ENCODE measurements around the gene NELL1.

NELL1 gene

GRCh38 chr11:21485006-21485405 lies 815.6 kb downstream of the NELL1 start:
- H3K4me3 ChIP-seq (ENCODE audit: low read depth, low read length) = no peak overlapping the region
- no peaks in the 10 kb centered on the region for H3K4me1 ChIP-seq (ENCODE audit: control insufficient read depth, insufficient read depth, low read length, unreplicated experiment)
- no peaks in the 10 kb centered on the region for H3K27me3 ChIP-seq (ENCODE audit: insufficient read depth, low read length)
- H2AFZ ChIP-seq (ENCODE audit: low read length, unreplicated experiment) = no peak overlapping the region
- H3K79me2 ChIP-seq (ENCODE audit: control insufficient read depth, insufficient read depth, low read length, unreplicated experiment) = no peaks in the 10 kb centered on the region
- H3K27ac ChIP-seq (ENCODE audit: low read depth, low read length) = no peak overlapping the region
- H3K36me3 ChIP-seq (ENCODE audit: insufficient read depth, low read length) = no peaks in the 10 kb centered on the region

- no peaks in the 10 kb centered on the region for H3K4me1 ChIP-seq (ENCODE audit: control insufficient read depth, insufficient read depth, low read length, unreplicated experiment)
- no peak overlapping the region for H3K27ac ChIP-seq (ENCODE audit: low read depth, low read length)
- H3K27me3 ChIP-seq (ENCODE audit: insufficient read depth, low read length) = no peaks in the 10 kb centered on the region
- H2AFZ ChIP-seq (ENCODE audit: low read length, unreplicated experiment) = no peak overlapping the region
- no peak overlapping the region for H3K4me3 ChIP-seq (ENCODE audit: low read depth, low read length)
- no peaks in the 10 kb centered on the region for H3K36me3 ChIP-seq (ENCODE audit: insufficient read depth, low read length)
- no peaks in the 10 kb centered on the region for H3K79me2 ChIP-seq (ENCODE audit: control insufficient read depth, insufficient read depth, low read length, unreplicated experiment)
Measured at GRCh38 chr11:21485426-21485825, 816.0 kb downstream of the NELL1 start.

GRCh38 chr11:21489416-21490115 lies 820.2 kb downstream of the NELL1 start:
- no peak overlapping the region for H3K27ac ChIP-seq (ENCODE audit: low read depth, low read length)
- H3K36me3 ChIP-seq (ENCODE audit: insufficient read depth, low read length) = no peaks in the 10 kb centered on the region
- H3K4me3 ChIP-seq (ENCODE audit: low read depth, low read length) = no peak overlapping the region
- H2AFZ ChIP-seq (ENCODE audit: low read length, unreplicated experiment) = no peak overlapping the region
- H3K79me2 ChIP-seq (ENCODE audit: control insufficient read depth, insufficient read depth, low read length, unreplicated experiment) = no peaks in the 10 kb centered on the region
- H3K4me1 ChIP-seq (ENCODE audit: control insufficient read depth, insufficient read depth, low read length, unreplicated experiment) = no peaks in the 10 kb centered on the region
- no peaks in the 10 kb centered on the region for H3K27me3 ChIP-seq (ENCODE audit: insufficient read depth, low read length)

- Histone ChIP-seq H3K79me2 (ENCODE audit: control insufficient read depth, insufficient read depth, low read length, unreplicated experiment) (no peaks in the 10 kb centered on the region), H3K27me3 (ENCODE audit: insufficient read depth, low read length) (no peaks in the 10 kb centered on the region), H3K36me3 (ENCODE audit: insufficient read depth, low read length) (no peaks in the 10 kb centered on the region), H2AFZ (ENCODE audit: low read length, unreplicated experiment) (no peak overlapping the region), H3K4me3 (ENCODE audit: low read depth, low read length) (no peak overlapping the region), H3K27ac (ENCODE audit: low read depth, low read length) (no peak overlapping the region), H3K4me1 (ENCODE audit: control insufficient read depth, insufficient read depth, low read length, unreplicated experiment) (no peaks in the 10 kb centered on the region)
Measured at GRCh38 chr11:21492931-21493330, 823.5 kb downstream of the NELL1 start.

- no peak overlapping the region for H3K4me3 ChIP-seq (ENCODE audit: low read depth, low read length)
- H3K27ac ChIP-seq (ENCODE audit: low read depth, low read length) = no peak overlapping the region
- no peaks in the 10 kb centered on the region for H3K27me3 ChIP-seq (ENCODE audit: insufficient read depth, low read length)
- no peaks in the 10 kb centered on the region for H3K4me1 ChIP-seq (ENCODE audit: control insufficient read depth, insufficient read depth, low read length, unreplicated experiment)
- no peaks in the 10 kb centered on the region for H3K36me3 ChIP-seq (ENCODE audit: insufficient read depth, low read length)
- no peak overlapping the region for H2AFZ ChIP-seq (ENCODE audit: low read length, unreplicated experiment)
- no peaks in the 10 kb centered on the region for H3K79me2 ChIP-seq (ENCODE audit: control insufficient read depth, insufficient read depth, low read length, unreplicated experiment)
Measured at GRCh38 chr11:21494946-21495345, 825.6 kb downstream of the NELL1 start.

- Histone ChIP-seq H3K27me3 (ENCODE audit: insufficient read depth, low read length) (no peaks in the 10 kb centered on the region), H3K36me3 (ENCODE audit: insufficient read depth, low read length) (no peaks in the 10 kb centered on the region), H3K79me2 (ENCODE audit: control insufficient read depth, insufficient read depth, low read length, unreplicated experiment) (no peaks in the 10 kb centered on the region), H3K27ac (ENCODE audit: low read depth, low read length) (no peak overlapping the region), H2AFZ (ENCODE audit: low read length, unreplicated experiment) (no peak overlapping the region), H3K4me1 (ENCODE audit: control insufficient read depth, insufficient read depth, low read length, unreplicated experiment) (no peaks in the 10 kb centered on the region), H3K4me3 (ENCODE audit: low read depth, low read length) (no peak overlapping the region)
Measured at GRCh38 chr11:21495879-21496278, 826.5 kb downstream of the NELL1 start.

GRCh38 chr11:21501245-21501644 lies 831.9 kb downstream of the NELL1 start:
- H3K4me1 ChIP-seq (ENCODE audit: control insufficient read depth, insufficient read depth, low read length, unreplicated experiment) = no peaks in the 10 kb centered on the region
- no peaks in the 10 kb centered on the region for H3K27me3 ChIP-seq (ENCODE audit: insufficient read depth, low read length)

GRCh38 chr11:21505070-21505469 lies 835.7 kb downstream of the NELL1 start:
- Histone ChIP-seq H3K4me3 (ENCODE audit: low read depth, low read length) (no peak overlapping the region), H2AFZ (ENCODE audit: low read length, unreplicated experiment) (no peak overlapping the region), H3K27ac (ENCODE audit: low read depth, low read length) (no peak overlapping the region)

More at GRCh38 chr11:21501245-21501644, 831.9 kb downstream of the NELL1 start:
- Histone ChIP-seq H3K27ac (ENCODE audit: low read depth, low read length) (no peak overlapping the region), H3K4me3 (ENCODE audit: low read depth, low read length) (no peak overlapping the region), H2AFZ (ENCODE audit: low read length, unreplicated experiment) (no peak overlapping the region), H3K79me2 (ENCODE audit: control insufficient read depth, insufficient read depth, low read length, unreplicated experiment) (no peaks in the 10 kb centered on the region), H3K36me3 (ENCODE audit: insufficient read depth, low read length) (no peaks in the 10 kb centered on the region)

GRCh38 chr11:21511835-21512440 lies 842.6 kb downstream of the NELL1 start:
- no peaks in the 10 kb centered on the region for H3K27me3 ChIP-seq (ENCODE audit: insufficient read depth, low read length)
- H3K4me1 ChIP-seq (ENCODE audit: control insufficient read depth, insufficient read depth, low read length, unreplicated experiment) = no peaks in the 10 kb centered on the region
- no peak overlapping the region for H3K4me3 ChIP-seq (ENCODE audit: low read depth, low read length)
- H3K79me2 ChIP-seq (ENCODE audit: control insufficient read depth, insufficient read depth, low read length, unreplicated experiment) = no peaks in the 10 kb centered on the region
- no peaks in the 10 kb centered on the region for H3K36me3 ChIP-seq (ENCODE audit: insufficient read depth, low read length)
- H2AFZ ChIP-seq (ENCODE audit: low read length, unreplicated experiment) = no peak overlapping the region
- H3K27ac ChIP-seq (ENCODE audit: low read depth, low read length) = no peak overlapping the region

More at GRCh38 chr11:21505070-21505469, 835.7 kb downstream of the NELL1 start:
- H3K79me2 ChIP-seq (ENCODE audit: control insufficient read depth, insufficient read depth, low read length, unreplicated experiment) = no peaks in the 10 kb centered on the region
- no peaks in the 10 kb centered on the region for H3K4me1 ChIP-seq (ENCODE audit: control insufficient read depth, insufficient read depth, low read length, unreplicated experiment)
- H3K27me3 ChIP-seq (ENCODE audit: insufficient read depth, low read length) = no peaks in the 10 kb centered on the region
- no peaks in the 10 kb centered on the region for H3K36me3 ChIP-seq (ENCODE audit: insufficient read depth, low read length)

- H3K4me1 ChIP-seq (ENCODE audit: control insufficient read depth, insufficient read depth, low read length, unreplicated experiment) = no peaks in the 10 kb centered on the region
- no peaks in the 10 kb centered on the region for H3K79me2 ChIP-seq (ENCODE audit: control insufficient read depth, insufficient read depth, low read length, unreplicated experiment)
- H3K27ac ChIP-seq (ENCODE audit: low read depth, low read length) = no peak overlapping the region
- H3K4me3 ChIP-seq (ENCODE audit: low read depth, low read length) = no peak overlapping the region
- H3K27me3 ChIP-seq (ENCODE audit: insufficient read depth, low read length) = no peaks in the 10 kb centered on the region
- H2AFZ ChIP-seq (ENCODE audit: low read length, unreplicated experiment) = no peak overlapping the region
- H3K36me3 ChIP-seq (ENCODE audit: insufficient read depth, low read length) = no peaks in the 10 kb centered on the region
Measured at GRCh38 chr11:21514316-21514715, 844.9 kb downstream of the NELL1 start.

- Histone ChIP-seq H3K36me3 (ENCODE audit: insufficient read depth, low read length) (no peaks in the 10 kb centered on the region), H3K4me3 (ENCODE audit: low read depth, low read length) (no peak overlapping the region), H3K27ac (ENCODE audit: low read depth, low read length) (no peak overlapping the region)
Measured at GRCh38 chr11:21520244-21520643, 850.9 kb downstream of the NELL1 start.

More at GRCh38 chr11:21520244-21520643, 850.9 kb downstream of the NELL1 start:
- no peaks in the 10 kb centered on the region for H3K4me1 ChIP-seq (ENCODE audit: control insufficient read depth, insufficient read depth, low read length, unreplicated experiment)
- no peaks in the 10 kb centered on the region for H3K27me3 ChIP-seq (ENCODE audit: insufficient read depth, low read length)
- H3K79me2 ChIP-seq (ENCODE audit: control insufficient read depth, insufficient read depth, low read length, unreplicated experiment) = no peaks in the 10 kb centered on the region
- no peak overlapping the region for H2AFZ ChIP-seq (ENCODE audit: low read length, unreplicated experiment)

All from ACC112 (cell line).